HG02571 (cell line): ENCODE results near the gene DDX17.
"Not testable (repeated sequence)": the region's sequence is repeated elsewhere in the genome, so short reads cannot be mapped to it uniquely, and the experiment has no call there.

Experiments used
- ATAC-seq: cut with Tn5 transposase; IDR thresholded peaks from one replicate; pipeline ENCODE4 v1.9.1; 2021; ENCODE audit warnings: mild to moderate bottlenecking, moderate library complexity; ENCODE audit not compliant: unreplicated experiment

The DDX17 gene

DNA sequence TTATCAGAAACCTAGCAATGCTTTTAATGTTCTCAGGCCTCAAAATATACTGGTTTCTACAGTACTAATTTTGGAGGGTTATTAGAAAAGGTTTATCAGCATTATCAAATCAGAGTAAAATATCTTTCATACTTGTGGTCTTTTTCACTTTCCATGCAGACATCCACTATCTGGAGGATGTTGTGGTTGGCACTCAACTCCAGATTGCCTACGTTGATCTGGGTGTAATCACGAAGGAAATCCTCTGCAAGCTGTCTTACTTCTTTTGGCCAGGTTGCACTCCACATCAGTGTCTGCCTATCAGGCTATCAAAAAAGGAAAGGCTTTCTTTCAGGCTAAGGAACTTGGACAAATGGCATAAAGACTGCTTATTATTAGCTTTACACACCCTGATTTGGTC is 11.6 kb downstream of the DDX17 start:
- no peak for ATAC-seq

DNA sequence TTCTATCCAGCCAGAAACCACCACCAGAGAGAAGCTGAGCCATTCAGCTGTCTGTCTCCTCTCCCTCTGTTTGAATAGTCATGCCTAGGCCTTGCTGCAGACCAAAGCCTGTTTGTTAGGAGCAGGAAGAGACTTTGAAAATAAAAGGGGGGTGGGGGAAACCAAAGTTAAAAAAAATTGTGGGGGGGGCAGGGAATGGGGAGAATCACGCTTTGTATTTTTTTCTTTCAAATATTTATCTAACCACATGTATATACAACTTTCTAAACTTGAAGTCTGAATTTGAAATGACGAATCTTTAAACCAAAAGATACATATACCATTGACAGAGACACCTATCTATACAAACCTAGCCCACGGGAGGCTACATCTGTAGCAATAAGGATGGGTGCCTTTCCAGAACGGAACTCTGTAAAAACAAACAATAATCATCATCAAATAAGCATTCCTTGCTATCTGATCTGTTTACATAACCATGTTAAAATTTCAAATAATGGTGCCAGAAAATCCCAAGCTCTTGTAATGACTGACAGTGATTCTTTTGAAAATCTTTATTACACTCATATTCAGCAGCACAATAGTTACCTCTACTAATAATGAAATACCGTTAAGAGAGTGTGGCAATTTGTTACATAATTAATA is 14.3 kb downstream of the DDX17 start:
- no peak for ATAC-seq

DNA sequence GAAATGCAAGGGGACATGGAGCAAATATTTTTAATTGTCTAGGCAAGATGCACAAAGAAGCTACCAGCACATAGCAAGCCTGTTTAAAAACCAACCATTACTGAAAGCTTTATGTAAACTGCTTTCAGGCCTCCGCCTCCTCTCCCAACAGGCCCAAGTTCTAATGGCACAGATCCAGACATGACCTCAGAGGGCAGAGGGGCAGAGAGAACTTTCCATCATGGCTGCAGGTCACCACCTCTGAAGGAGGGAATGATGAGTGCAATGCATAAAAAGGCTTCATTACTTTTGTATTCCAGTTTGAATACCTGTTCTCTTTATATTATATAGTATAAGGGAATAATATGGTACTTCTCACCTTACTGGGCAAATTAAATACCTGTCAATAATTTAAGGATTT is 15.2 kb downstream of the DDX17 start:
- no peak for ATAC-seq

DNA sequence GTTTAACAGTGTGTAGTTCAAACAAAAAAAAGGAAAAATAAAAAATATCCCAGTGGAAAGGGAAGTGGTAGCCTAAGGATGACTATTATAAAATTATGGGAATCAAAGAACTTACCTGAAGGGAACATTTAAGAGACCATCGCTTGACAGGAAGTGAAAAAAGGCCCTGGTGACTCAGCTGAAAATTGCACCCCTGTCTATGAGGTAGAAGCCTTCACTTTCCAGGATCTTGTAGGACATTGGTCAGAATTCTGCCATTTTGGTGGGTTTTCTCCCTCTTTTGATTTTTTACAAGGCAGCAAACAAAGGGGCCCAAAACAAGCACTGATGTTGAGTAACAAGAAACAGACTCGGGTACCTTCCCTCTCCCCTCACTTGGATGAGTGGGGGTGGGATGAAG is 15.6 kb downstream of the DDX17 start:
- ATAC-seq: no peak

DNA sequence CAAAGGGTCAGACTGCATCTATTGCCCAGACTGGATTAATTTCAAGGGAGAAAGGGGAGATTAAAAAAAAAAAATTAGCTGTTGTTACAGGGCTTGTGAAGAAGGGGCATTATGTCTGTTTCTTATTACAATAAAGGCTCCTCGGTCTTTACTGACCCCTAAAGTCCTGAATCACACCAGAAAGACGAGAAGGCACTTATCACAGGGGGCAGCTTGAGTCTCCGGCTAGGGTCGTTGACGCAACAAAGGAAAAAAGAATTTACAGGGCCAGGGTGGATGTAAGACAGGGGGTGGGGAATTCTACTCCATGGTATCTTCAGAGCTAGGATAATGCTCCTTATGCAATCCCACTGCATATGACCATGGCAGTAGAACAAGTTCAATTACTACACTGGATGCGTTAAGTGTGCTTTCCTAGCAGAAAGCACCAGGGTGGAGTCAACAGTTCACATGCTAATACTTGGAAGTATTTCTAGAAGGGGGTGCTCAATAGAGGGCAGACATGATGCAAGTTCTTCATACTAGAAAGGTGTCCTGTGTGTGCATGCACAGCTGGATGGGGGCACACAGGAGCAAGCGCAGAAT is 16.5 kb downstream of the DDX17 start:
- ATAC-seq: no peak

DNA sequence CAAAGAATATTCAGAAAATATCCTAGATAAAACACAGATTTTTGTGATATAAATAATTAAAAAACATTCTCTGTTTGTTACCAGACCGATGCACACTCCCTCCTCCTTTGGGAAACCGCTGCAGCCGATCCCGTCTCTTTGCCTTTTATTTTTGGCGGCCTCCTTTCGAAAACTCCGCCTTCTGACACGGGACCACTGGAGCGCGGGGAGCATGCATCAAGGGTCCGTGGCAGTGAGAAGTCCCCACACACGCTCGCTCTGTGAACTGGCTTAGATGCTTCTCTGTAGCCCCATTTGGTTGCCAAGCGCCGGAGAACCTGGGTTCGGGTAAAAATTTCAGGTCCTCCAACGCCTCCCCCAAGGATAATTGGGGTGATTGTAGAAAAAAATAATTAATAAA is 17.0 kb downstream of the DDX17 start:
- ATAC-seq: no peak

DNA sequence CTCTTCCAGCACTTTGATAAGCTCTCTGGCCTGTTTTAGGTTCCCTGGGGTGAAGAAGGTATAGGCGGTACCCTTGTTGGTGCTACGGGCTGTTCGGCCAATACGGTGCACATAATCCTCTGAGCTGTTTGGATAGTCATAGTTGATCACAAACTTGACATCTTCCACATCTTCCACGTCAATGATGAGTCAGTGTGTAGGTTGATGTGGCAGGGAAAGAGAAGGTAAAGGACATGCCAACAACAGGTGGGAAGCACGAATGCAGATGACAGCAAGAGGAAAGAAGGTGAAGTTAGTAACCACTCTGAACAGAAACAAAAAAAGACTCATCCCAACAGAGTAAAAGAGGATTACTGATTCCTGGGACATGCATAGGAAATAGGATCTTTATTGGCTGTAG is 18.2 kb downstream of the DDX17 start:
- ATAC-seq: no peak

DNA sequence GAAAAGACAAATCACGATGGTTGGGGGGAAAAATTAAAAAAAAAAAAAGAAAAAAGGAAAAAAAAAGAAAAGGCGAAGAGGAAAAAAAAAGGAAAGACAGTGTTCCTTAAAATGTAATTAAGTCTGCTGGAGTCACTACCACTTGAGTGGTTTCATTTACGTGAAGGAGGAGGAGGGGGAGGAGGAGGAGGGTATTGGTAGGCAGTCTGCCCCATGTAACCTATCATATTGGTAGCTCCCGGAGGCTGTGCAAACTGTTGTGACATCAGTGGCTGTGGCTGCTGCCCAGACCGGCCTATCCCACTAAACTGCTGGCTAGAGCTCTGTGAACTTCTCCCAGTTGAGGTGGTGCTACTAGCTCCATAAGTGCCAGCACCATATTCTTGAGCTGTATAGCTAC is 20.3 kb downstream of the DDX17 start:
- ATAC-seq: no peak

DNA sequence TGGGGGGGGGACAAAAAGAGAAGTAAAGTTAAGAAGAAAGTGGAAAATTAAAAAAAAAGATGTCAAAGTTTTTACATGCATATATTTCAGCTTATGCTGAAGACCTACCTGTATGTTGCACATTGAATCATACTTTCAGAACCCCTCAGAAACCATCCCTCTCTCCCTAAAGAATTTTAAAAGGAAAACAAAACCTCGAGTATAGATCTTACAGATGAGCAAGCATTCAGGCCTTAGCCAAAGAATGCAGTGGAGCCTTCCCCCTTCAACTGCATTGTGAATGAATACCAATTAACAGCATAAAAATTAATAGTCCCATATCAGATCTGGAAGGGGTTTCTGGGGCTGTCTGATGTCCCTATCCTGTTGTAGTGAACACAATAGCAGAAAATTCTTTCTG is 21.9 kb downstream of the DDX17 start:
- ATAC-seq: no peak

DNA sequence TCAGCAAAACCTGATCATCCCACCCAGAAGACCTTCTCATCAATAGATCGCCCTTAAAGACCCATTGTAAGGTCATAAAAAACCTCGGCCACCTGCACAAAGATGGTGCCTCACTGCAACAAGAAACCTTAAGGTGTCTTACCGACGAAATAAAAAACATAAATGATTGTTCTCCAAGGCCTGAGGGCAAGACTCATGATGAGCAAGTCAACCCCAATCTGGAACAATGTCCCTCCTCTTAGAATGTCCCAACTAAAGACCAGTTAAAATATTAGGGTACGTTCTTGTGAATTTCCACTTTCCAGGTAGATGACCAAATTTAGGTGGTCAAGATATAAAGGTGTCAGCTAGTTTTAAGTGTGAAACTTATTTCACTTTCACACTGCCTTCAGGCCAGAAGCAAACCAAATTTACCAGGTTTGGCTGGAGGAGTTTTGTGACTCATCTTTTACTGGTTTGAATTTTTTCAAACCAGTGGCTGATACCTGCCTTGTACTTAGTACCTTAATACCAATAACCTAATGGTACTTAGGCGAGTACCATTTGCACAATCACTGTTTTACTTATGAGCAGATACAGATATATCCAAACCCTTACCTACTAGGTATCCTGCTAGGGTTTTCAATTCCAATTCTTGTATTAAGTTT is 23.3 kb downstream of the DDX17 start:
- no peak for ATAC-seq

DNA sequence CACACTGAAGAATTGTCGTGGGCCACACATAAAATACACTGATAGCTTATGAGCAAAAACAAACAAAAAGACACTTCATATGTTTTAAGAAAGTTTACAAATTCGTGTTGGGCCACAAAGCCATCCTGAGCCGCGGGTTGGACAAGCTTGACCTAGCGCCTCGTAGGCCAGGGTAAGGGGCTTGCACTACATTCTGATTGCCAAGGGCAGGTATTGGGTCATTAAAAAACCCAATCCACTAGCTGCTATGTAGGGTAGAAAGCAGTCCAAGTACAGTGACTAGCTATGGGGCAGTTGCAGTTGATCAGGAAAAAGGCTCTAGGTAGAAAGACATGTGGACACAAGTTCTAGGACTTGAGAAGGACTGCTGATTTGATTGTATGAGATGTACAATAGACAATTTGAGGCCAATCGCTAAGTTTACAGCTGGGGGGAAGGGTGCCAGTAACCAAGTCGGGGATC is 24.2 kb downstream of the DDX17 start:
- ATAC-seq: no peak

DNA sequence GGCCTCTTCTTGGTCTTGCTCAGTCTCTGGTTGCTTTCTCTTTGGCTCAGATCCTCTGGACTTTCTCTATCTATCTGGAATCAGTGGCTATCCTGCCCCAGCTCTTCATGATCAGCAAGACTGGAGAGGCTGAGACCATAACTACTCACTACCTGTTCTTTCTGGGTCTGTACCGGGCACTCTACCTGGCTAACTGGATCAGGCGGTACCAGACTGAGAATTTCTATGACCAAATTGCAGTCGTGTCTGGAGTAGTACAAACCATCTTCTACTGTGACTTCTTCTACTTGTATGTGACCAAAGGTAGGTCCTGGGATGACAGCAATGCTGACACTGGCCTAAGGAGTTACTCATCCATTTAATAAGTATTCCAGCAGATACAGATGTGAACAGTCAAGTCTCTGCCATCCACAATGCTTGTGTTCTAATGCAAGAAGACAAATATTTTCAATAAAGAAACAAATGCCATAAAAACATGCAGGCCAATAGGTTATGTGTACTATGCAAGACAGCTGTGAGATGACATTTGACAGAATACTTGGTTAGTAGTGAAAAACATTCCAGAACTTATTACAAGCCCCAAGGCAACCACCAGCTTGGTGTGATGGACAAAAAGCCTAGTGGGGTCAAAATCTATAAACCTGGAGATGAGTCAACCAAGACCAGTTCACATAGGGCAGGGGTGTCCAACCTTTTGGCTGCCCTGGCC is 24.8 kb downstream of the DDX17 start:
- ATAC-seq: no peak

DNA sequence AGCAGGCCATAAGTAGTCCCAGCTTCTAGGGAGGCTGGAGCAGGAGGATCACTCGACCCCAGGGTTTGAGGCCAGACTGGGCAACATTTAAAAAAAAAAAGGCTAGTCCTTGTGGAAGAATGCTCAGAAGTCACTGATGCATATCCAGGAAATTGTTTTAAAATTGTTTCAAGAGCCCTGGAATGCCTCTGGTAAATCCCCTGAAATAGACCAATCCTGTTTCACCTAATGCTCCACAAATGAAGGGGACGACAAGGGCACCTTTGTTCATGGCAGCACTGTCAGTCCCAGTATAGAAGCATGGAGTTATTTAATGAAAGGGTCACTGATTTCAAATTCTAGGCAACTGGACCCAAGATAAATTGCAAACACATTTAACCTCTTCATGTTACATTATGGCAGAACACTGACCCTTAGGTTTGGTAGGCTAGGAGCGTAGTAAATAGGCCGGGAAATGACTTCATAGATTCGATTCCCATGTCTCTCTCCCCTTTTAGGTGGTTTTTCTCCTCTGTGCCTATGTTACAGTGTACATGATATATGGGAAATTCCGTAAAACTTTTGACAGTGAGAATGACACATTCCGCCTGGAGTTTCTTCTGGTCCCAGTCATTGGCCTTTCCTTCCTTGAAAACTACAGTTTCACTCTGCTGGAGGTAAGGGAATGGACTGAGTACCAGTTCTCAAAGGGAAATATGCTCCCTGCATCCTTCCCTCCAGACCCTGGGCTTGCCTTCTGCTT is 26.8 kb downstream of the DDX17 start:
- ATAC-seq: no peak

DNA sequence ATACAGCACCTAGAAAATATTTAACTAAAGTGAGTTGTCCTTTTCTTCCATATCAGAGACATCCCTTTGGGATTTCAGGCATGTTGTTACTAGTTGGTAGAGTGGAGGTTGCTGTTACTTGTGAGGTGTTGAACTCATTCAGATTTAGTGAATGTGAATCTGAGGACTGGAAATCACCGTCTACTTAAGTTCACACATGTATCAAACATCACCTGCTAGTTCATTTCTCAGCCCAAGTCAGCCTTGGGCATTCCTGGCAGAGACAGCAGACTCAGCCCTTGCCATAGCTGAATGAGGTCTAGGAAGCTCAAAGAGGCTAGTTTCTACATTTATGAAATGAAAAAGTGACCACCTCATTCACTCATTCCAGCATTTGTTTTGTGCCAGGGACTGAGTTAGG is 28.5 kb downstream of the DDX17 start:
- no peak for ATAC-seq

DNA sequence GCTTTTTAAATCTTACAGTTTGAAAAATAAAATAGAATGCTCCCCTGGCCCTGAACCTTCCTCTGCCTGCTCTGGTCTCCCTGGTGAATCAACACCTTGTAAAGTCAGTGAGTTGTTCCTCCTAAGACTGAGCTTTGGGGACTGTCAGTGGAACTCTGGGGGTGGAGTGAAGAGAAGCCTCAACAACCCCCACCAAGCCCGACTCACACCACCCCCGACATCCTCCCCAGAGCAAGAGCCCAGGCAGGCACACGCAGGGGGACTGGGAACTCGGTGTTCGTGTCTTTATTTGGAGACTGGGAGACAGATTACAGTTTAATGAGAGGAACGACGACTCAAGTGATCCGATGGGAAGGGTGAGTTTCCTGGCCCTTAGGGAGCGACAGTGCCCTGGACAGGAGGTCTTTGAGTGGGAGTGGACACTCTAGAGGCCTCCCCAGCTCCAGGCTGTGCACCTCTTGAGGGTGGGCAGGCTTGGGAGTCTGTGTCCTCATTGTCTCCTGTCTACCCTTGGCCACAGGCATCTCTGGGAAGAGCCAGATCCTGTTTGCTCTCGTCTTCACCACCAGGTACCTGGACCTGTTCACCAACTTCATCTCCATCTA is 32.0 kb downstream of the DDX17 start:
- no peak for ATAC-seq

DNA sequence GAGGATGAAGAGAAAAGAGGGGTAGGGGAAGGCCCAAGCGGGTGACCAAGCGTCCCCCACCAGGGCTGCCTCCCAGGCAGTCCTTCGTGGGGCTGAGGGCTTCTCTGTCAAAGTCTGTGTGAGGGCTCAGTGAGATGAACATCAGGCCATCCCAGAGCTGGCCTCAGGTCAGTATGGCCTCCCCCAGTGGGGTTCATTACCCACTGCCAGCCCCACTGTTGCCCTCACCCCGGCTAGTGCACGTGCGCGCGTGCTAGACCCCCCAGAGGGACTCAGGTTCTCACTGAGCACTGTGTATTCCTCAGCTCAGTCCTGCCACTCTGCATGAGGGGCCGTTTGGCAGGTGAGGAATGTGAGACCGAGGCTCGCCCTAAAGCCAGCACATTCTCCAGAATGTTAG is 34.9 kb downstream of the DDX17 start:
- no peak for ATAC-seq

DNA sequence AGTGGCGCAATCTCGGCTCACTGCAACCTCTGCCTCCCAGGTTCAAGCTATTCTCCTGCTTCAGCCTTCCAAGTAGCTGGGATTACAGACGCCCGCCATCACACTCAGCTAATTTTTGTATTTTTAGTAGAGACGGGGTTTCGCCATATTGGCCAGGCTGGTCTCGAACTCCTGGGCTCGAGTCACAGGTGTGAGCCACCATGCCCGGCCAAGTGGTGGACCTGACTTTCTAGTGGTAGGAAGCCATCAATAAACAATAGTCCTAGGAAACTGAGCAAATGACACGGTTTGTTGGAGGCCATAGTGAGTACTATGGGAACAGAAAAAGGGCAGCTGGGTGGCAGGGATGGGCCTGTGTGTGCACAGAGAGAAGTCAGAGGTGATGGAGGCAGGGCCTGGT is 35.9 kb downstream of the DDX17 start:
- ATAC-seq: not testable (repeated sequence)

DNA sequence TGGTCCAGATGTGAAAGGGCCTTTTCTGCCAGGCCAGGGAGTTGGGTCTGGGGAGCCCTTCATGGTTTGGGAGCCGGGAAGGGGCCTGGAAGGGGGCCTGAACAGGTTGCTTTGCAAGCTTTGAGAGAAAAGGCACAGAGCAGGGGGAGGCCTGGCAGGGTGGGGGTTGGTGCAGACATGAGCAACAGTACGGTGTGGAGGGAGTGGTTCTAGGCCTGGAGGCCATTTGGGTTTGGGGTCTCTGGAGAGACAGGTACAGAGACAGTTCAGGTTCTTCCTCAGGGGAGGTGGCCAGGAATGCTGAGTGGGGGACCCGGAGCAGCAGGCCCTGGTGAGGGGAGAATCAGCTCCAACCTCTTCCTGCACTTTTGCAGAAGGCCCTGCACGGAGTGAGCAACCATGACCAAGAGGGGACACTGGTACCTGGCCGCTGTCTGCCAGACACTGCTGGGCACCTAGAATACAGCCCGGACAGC is 36.8 kb downstream of the DDX17 start:
- no peak for ATAC-seq

DNA sequence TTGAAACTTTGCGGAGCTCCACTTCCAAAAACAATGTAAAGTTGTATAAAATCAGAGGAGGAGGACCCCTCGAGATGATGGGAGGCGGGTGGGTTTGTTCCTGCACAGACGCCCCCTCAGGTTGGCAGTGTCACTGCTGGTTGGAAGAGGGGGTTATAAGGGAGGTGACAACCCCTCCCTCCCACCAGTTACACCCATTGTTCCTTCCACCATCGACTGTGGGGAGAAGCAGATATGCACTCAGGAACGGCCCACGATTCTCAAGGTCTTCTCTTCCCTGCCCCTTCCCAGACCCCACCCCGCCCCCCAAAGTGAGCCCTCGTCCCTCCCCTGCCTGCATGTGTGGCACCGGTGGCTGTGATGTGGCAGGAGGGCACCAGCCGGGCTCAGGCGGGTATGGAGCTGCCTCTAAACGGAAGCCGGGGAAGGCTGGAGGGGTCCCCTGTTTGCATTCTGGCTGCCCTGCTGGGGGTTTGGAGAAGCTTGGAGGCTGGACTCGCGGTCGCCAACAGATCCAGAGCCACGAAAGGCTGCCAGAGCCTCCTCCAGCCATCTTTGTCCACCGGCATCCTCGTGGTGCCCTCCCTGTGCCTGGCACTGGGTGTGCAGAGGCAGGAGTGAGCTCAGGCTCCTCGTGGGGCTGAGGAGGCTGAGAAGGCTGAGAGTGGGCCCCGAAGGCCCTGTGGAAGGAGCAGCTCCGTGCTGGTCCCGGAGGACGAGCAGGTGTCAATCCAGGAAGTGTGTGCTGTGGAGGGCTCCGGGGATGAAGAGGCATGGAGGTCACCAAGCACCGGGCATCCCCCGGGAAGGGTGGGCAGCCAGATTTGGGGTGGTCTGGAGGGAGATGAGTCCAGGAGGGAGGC is 37.4 kb downstream of the DDX17 start:
- ATAC-seq: no peak
